GM21360 (cell line): Measurements from ENCODE around the gene CCL16.

Source experiments
- ATAC-seq: cut with Tn5 transposase; IDR thresholded peaks from one replicate; pipeline ENCODE4 v1.9.1; 2021; ENCODE audit warnings: mild to moderate bottlenecking, moderate library complexity; ENCODE audit not compliant: unreplicated experiment

The CCL16 gene

GRCh38 chr17:35988164-35988563 is 6.9 kb upstream of the CCL16 start:
- ATAC-seq: no peak

- no peak for ATAC-seq
Measured at GRCh38 chr17:35986643-35987042, 5.3 kb upstream of the CCL16 start, which contains the start of gene CCL14. CCL14 (minus strand) TSS chr17:35986729; CDS start chr17:35986649, 80 bp downstream.

- no peak for ATAC-seq
Measured at GRCh38 chr17:35984140-35984539, 2.8 kb upstream of the CCL16 start.

GRCh38 chr17:35982409-35983191 is 1.3 kb upstream of the CCL16 start:
- no peak for ATAC-seq

- ATAC-seq: no peak
Measured at GRCh38 chr17:35981908-35982330, 622 bp upstream of the CCL16 start.

- no peak for ATAC-seq
Measured at GRCh38 chr17:35978346-35978745, 3.0 kb downstream of the CCL16 start.

- ATAC-seq: no peak
Measured at GRCh38 chr17:35977509-35977908, 3.8 kb downstream of the CCL16 start.

GRCh38 chr17:35973333-35974260 is 7.7 kb downstream of the CCL16 start:
- no peak for ATAC-seq

- no peak for ATAC-seq
Measured at GRCh38 chr17:35972945-35973332, 8.4 kb downstream of the CCL16 start.

- no peak for ATAC-seq
Measured at GRCh38 chr17:35972535-35972934, 8.8 kb downstream of the CCL16 start.

- no peak for ATAC-seq
Measured at GRCh38 chr17:35972066-35972465, 9.2 kb downstream of the CCL16 start.

GRCh38 chr17:35969558-35970380 is 11.5 kb downstream of the CCL16 start:
- ATAC-seq: no peak

- no peak for ATAC-seq
Measured at GRCh38 chr17:35968520-35969054, 12.7 kb downstream of the CCL16 start.

GRCh38 chr17:35965272-35965671 is 16.0 kb downstream of the CCL16 start:
- ATAC-seq: no peak

GRCh38 chr17:35963663-35964062 is 17.6 kb downstream of the CCL16 start:
- no peak for ATAC-seq

GRCh38 chr17:35953720-35954119 is 27.6 kb downstream of the CCL16 start:
- ATAC-seq: no peak

- ATAC-seq: no peak
Measured at GRCh38 chr17:35949401-35949800, 31.9 kb downstream of the CCL16 start.

- no peak for ATAC-seq
Measured at GRCh38 chr17:35948092-35948491, 33.2 kb downstream of the CCL16 start.

- ATAC-seq: no peak
Measured at GRCh38 chr17:35947156-35947585, 34.1 kb downstream of the CCL16 start.

GRCh38 chr17:35944151-35944550 is 37.1 kb downstream of the CCL16 start:
- no peak for ATAC-seq

GRCh38 chr17:35943537-35943936 is 37.8 kb downstream of the CCL16 start, which contains the start of gene LYZL6:
LYZL6 (minus strand) TSS chr17:35943713; CDS start chr17:35939356, 4,357 bp downstream.
- ATAC-seq: no peak
